HCT116 (cell line): ENCODE measurements around the gene KBTBD8. TPM values are rescaled to one million over a fixed set of nuclear protein-coding genes. Genes with fewer than 3 reads are reported as not detected.

Experiments used
- ATAC-seq: fragments of 200-7000 bp; cut with Tn5 transposase; 2 replicates; pipeline ENCODE4 v1.9.1; 2020; ENCODE audit warnings: mild to moderate bottlenecking, moderate library complexity
- BruUV-seq: library from RNA; stranded (reverse); fragments of 400-500 nt; replicated peaks from 2 replicates; lab custom pipeline; 2021; lab: Mats Ljungman, UMichigan
- CTCF ChIA-PET: fragments of 300-600 bp; sonication (Branson Sonifier 250); formaldehyde crosslinking; loops from one replicate; lab custom pipeline; 2021; ENCODE audit warnings: antibody characterized with exemption; lab: Charles Lee
- POLR2A ChIA-PET: fragments of 300-600, 350-600 bp; sonication (Branson Sonifier 250); formaldehyde crosslinking; loops from one replicate; lab custom pipeline; 2021; ENCODE audit warnings: antibody characterized with exemption; lab: Charles Lee
- RAD21 ChIA-PET, 2 experiments: fragments of 300-600 bp; sonication (Branson Sonifier 250); formaldehyde crosslinking; loops; one replicate each; lab custom pipeline; 2023; ENCODE audit warnings: low total read pairs in 2 of 2; ENCODE audit not compliant: uncharacterized antibody in 2 of 2, unreplicated experiment in 2 of 2, low non-redundant PET in 1 of 2; lab: Charles Lee
- DNase-seq: peaks from one replicate; pipeline ENCODE4 v3.0.0-alpha.2; 2010; ENCODE audit warnings: low read depth, low spot score
- H2AFZ ChIP-seq: fragments of 200-600 bp; shearing (Covaris generic), sonication (generic); 2 replicates; pipeline ENCODE4 v1.6.1; 2017; ENCODE audit warnings: low read depth, mixed run types, mixed read lengths, antibody characterized with exemption, low read length; ENCODE audit not compliant: poor library complexity, severe bottlenecking
- H3K27ac ChIP-seq: 2 replicates; pipeline ENCODE4 v1.5.1; 2012; ENCODE audit warnings: low read depth, low read length
- H3K27me3 ChIP-seq: fragments of 200-600 bp; sonication (generic); 2 replicates; pipeline ENCODE4 v1.6.1; 2016; ENCODE audit warnings: mixed run types, low read length, mixed read lengths; ENCODE audit not compliant: insufficient read depth
- H3K36me3 ChIP-seq, 2 experiments: fragments of 200-500 bp in 1 of 2; fragments of 200-600 bp in 1 of 2; sonication (Bioruptor generic) in 1 of 2; sonication (generic) in 1 of 2; 2 replicates each; pipeline versions ENCODE4 v1.5.1 to v1.6.1; 2014 to 2016; ENCODE audit warnings: low read length in 2 of 2, inconsistent platforms in 1 of 2, mixed read lengths in 1 of 2, mixed run types in 1 of 2; ENCODE audit not compliant: insufficient read depth in 2 of 2, control insufficient read depth in 1 of 2
- H3K4me1 ChIP-seq, 2 experiments: fragments of 200-600 bp in 1 of 2; sonication (generic) in 1 of 2; 2 replicates each; pipeline versions ENCODE4 v1.5.1 to v1.6.1; 2012 to 2017; ENCODE audit warnings: low read length in 2 of 2, inconsistent platforms in 1 of 2, mild to moderate bottlenecking in 1 of 2, mixed read lengths in 1 of 2, mixed run types in 1 of 2, moderate library complexity in 1 of 2; ENCODE audit not compliant: insufficient read depth in 2 of 2, control insufficient read depth in 1 of 2
- H3K4me2 ChIP-seq: fragments of 200-600 bp; sonication (generic); 2 replicates; pipeline ENCODE4 v1.6.1; 2017; ENCODE audit warnings: mixed run types, low read length, mixed read lengths
- H3K4me3 ChIP-seq, 2 experiments: fragments of 200-600 bp in 1 of 2; sonication (generic) in 1 of 2; replicated peaks in 1 of 2; 2 replicates each; pipeline ENCODE4 v1.5.1; 2011 to 2016; ENCODE audit warnings: low read length in 2 of 2, control low read depth in 1 of 2, low read depth in 1 of 2, mild to moderate bottlenecking in 1 of 2, mixed read lengths in 1 of 2, mixed run types in 1 of 2
- H3K79me2 ChIP-seq: fragments of 200-600 bp; sonication (generic); 2 replicates; pipeline ENCODE4 v1.6.1; 2017; ENCODE audit warnings: mild to moderate bottlenecking, mixed run types, low read length, moderate library complexity, mixed read lengths; ENCODE audit not compliant: insufficient read depth
- H3K9ac ChIP-seq: fragments of 200-600 bp; sonication (generic); 2 replicates; pipeline ENCODE4 v1.6.1; 2016; ENCODE audit warnings: low read length, mixed read lengths
- H3K9me2 ChIP-seq: fragments of 200-600 bp; sonication (generic), shearing (Covaris generic); 2 replicates; pipeline ENCODE4 v1.6.1; 2017; ENCODE audit warnings: mixed run types, mild to moderate bottlenecking, moderate library complexity; ENCODE audit not compliant: insufficient read depth
- H3K9me3 ChIP-seq, 2 experiments: fragments of 200-500 bp in 1 of 2; fragments of 200-600 bp in 1 of 2; sonication (Bioruptor generic) in 1 of 2; sonication (generic) in 1 of 2; 2 replicates each; pipeline ENCODE4 v1.6.1; 2014 to 2017; ENCODE audit warnings: low read length in 2 of 2, mixed read lengths in 2 of 2, inconsistent platforms in 1 of 2, low read depth in 1 of 2, mild to moderate bottlenecking in 1 of 2, mixed run types in 1 of 2, moderate library complexity in 1 of 2; ENCODE audit not compliant: control insufficient read depth in 1 of 2, insufficient read depth in 1 of 2
- H4K20me1 ChIP-seq: fragments of 200-600 bp; sonication (generic), shearing (Covaris generic); 2 replicates; pipeline ENCODE4 v1.6.1; 2017; ENCODE audit warnings: mixed run types, mild to moderate bottlenecking, moderate library complexity; ENCODE audit not compliant: insufficient read depth
- CBX3 ChIP-seq: IDR thresholded peaks from 2 replicates; pipeline ENCODE4 v1.6.1; 2012; ENCODE audit warnings: low read depth
- CEBPB ChIP-seq: IDR thresholded peaks from 2 replicates; pipeline ENCODE4 v1.6.1; 2012; ENCODE audit warnings: low read depth
- EGR1 ChIP-seq: IDR thresholded peaks from 2 replicates; pipeline ENCODE4 v1.6.1; 2012; ENCODE audit warnings: low read depth
- ELF1 ChIP-seq: IDR thresholded peaks from 2 replicates; pipeline ENCODE4 v1.6.1; 2012; ENCODE audit warnings: low read depth, borderline replicate concordance
- EZH2phosphoT487 ChIP-seq: fragments of 200-600 bp; IDR thresholded peaks from 2 replicates; pipeline ENCODE4 v1.6.1; 2018; ENCODE audit warnings: antibody characterized with exemption, borderline replicate concordance
- POLR2A ChIP-seq: IDR thresholded peaks from 2 replicates; pipeline ENCODE4 v1.7.0; 2011; ENCODE audit warnings: borderline replicate concordance; ENCODE audit not compliant: insufficient read depth, insufficient read length; ENCODE audit errors: extremely low read depth
- POLR2AphosphoS5 ChIP-seq: IDR thresholded peaks from 2 replicates; pipeline ENCODE4 v1.6.1; 2011; ENCODE audit warnings: mild to moderate bottlenecking, low read depth, low read length, moderate library complexity
- RAD21 ChIP-seq: IDR thresholded peaks from 2 replicates; pipeline ENCODE4 v1.6.1; 2012; ENCODE audit warnings: low read depth, mild to moderate bottlenecking
- SIN3A ChIP-seq: IDR thresholded peaks from 2 replicates; pipeline ENCODE4 v1.6.1; 2012; ENCODE audit warnings: low read depth
- SP1 ChIP-seq: IDR thresholded peaks from 2 replicates; pipeline ENCODE4 v1.6.1; 2012; ENCODE audit warnings: low read depth
- TCF7L2 ChIP-seq: IDR thresholded peaks from 2 replicates; pipeline ENCODE4 v1.7.0; 2011; ENCODE audit warnings: borderline replicate concordance, inconsistent platforms; ENCODE audit not compliant: insufficient read depth, insufficient read length; ENCODE audit errors: extremely low read depth
- YY1 ChIP-seq: IDR thresholded peaks from 2 replicates; pipeline ENCODE4 v1.6.1; 2011; ENCODE audit warnings: low read length, low read depth, moderate library complexity, mild to moderate bottlenecking; ENCODE audit not compliant: insufficient replicate concordance; ENCODE audit errors: extremely low read depth
- ZFX ChIP-seq: fragments of 450-650 bp; IDR thresholded peaks from 2 replicates; pipeline ENCODE4 v1.6.1; 2017
- intact Hi-C: fragments of 100-400 bp; cut with micrococcal nuclease; formaldehyde crosslinking; loops from 2 replicates; pipeline ENCODE4 v1.10.0; 2022
- total RNA-seq: library from RNA; stranded (reverse); gene quantifications from one replicate; pipeline ENCODE4 v1.2.1, GENCODE V29; 2021; ENCODE audit not compliant: unreplicated experiment
- TF ChIP-seq, protein P1 (sequence below): IDR thresholded peaks from 2 replicates; pipeline ENCODE4 v1.6.1; 2012; ENCODE audit warnings: low read depth
- TF ChIP-seq, protein P2 (sequence below), 3 experiments: fragments of 200-600 bp in 1 of 3; sonication (generic) in 1 of 3; IDR thresholded peaks in 2 of 3; conservative IDR thresholded peaks in 1 of 3; 2 replicates each; pipeline ENCODE4 v1.5.1; 2012 to 2017; ENCODE audit warnings: low read depth in 2 of 3, low read length in 2 of 3, antibody characterized with exemption in 1 of 3, borderline replicate concordance in 1 of 3, control low read depth in 1 of 3, mild to moderate bottlenecking in 1 of 3, mixed read lengths in 1 of 3, mixed run types in 1 of 3, moderate library complexity in 1 of 3; ENCODE audit not compliant: insufficient read depth in 1 of 3
- TF ChIP-seq, protein P3 (sequence below): IDR thresholded peaks from 2 replicates; pipeline ENCODE4 v1.6.1; 2012

The KBTBD8 gene
- total RNA-seq, 1 experiment from 2014 or later = 1.4 TPM

DNA sequence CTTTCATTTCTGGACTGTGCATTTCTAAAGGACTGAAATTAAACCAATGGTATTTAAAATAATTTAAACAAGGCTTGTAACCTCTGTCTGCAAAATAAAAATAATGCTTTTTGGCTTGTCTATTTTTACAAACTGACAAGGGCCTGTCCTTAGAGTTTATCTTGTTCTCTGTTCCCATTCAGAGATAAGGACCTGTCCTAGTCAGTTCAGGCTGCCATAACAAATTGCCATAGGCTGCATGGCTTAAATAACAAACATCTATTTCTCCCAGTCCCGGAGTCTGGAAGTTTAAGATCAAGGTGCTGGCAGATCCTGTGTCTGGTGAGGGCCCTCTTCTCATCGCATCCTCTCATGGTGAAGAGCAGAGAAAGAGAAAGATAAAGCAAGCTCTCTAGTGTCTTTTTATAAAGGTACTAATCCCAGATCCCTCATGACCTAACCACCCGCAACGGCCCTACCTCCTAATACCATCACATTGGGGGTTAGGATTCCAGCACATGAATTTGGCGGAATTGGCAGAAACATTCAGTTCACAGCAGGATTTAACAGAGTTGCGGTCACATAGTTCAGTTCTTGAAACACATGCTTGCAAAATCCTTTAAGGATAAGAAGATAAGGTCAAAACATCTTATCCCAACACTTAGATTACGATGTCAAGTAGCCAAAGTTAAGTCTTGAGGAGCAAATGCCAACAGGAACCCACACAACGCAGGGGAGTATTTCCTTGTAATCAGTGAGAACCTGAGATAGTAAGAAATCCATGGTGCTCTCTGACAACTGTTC lies 17.8 kb downstream of the KBTBD8 start (continued):
- TF ChIP-seq CBX3 = no peak

DNA sequence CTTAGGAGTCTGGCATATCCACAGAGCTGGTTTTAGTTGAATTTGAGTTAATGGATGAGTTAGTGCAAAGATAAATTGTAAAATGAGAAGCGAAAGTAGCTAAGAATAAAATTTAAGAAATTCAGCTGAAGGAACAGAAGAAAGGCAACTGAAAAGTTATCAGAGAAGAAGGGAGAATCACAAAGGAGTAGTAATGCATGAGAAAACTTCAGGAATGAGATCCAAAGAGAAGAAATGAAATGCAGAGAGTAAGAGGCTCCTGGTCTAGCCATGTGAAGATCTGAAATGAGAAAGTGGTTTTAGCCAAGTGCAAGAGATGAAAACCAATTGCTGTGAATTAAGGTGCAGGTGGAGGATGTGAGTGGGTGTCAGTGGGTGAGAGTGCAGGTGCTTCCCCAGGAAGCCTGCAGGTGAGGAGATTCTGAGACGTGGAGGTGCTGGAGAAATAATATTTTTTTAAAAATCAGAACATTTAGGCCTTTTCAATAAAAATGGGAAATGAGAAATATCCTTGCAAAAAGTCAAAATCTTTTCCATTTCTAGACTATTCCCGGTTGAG lies 18.5 kb downstream of the KBTBD8 start:
- RAD21 ChIA-PET = no interaction called here
- intact Hi-C loops = no loop called here
- TF ChIP-seq, protein P1, sequence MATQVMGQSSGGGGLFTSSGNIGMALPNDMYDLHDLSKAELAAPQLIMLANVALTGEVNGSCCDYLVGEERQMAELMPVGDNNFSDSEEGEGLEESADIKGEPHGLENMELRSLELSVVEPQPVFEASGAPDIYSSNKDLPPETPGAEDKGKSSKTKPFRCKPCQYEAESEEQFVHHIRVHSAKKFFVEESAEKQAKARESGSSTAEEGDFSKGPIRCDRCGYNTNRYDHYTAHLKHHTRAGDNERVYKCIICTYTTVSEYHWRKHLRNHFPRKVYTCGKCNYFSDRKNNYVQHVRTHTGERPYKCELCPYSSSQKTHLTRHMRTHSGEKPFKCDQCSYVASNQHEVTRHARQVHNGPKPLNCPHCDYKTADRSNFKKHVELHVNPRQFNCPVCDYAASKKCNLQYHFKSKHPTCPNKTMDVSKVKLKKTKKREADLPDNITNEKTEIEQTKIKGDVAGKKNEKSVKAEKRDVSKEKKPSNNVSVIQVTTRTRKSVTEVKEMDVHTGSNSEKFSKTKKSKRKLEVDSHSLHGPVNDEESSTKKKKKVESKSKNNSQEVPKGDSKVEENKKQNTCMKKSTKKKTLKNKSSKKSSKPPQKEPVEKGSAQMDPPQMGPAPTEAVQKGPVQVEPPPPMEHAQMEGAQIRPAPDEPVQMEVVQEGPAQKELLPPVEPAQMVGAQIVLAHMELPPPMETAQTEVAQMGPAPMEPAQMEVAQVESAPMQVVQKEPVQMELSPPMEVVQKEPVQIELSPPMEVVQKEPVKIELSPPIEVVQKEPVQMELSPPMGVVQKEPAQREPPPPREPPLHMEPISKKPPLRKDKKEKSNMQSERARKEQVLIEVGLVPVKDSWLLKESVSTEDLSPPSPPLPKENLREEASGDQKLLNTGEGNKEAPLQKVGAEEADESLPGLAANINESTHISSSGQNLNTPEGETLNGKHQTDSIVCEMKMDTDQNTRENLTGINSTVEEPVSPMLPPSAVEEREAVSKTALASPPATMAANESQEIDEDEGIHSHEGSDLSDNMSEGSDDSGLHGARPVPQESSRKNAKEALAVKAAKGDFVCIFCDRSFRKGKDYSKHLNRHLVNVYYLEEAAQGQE = no peak
- TF ChIP-seq YY1 (no peak), EGR1 (no peak), POLR2AphosphoS5 (no peak), EZH2phosphoT487 (no peak), SP1 (no peak), CEBPB (no peak), RAD21 (no peak), ELF1 (no peak), ZFX (no peak), TCF7L2 (no peak), POLR2A (no peak), SIN3A (no peak)
- TF ChIP-seq, protein P2, sequence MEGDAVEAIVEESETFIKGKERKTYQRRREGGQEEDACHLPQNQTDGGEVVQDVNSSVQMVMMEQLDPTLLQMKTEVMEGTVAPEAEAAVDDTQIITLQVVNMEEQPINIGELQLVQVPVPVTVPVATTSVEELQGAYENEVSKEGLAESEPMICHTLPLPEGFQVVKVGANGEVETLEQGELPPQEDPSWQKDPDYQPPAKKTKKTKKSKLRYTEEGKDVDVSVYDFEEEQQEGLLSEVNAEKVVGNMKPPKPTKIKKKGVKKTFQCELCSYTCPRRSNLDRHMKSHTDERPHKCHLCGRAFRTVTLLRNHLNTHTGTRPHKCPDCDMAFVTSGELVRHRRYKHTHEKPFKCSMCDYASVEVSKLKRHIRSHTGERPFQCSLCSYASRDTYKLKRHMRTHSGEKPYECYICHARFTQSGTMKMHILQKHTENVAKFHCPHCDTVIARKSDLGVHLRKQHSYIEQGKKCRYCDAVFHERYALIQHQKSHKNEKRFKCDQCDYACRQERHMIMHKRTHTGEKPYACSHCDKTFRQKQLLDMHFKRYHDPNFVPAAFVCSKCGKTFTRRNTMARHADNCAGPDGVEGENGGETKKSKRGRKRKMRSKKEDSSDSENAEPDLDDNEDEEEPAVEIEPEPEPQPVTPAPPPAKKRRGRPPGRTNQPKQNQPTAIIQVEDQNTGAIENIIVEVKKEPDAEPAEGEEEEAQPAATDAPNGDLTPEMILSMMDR (IDR thresholded peaks at IDR 0.05 in 2 of 3, conservative IDR thresholded peaks at IDR 0.05 in 1 of 3; ENCODE audit: borderline replicate concordance in 1 of 3, insufficient read depth in 1 of 3, low read depth in 2 of 3, low read length in 2 of 3) = no peak
- TF ChIP-seq, protein P3, sequence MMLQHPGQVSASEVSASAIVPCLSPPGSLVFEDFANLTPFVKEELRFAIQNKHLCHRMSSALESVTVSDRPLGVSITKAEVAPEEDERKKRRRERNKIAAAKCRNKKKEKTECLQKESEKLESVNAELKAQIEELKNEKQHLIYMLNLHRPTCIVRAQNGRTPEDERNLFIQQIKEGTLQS = no peak

More for the DNA sequence above, 18.5 kb downstream of the KBTBD8 start:
- ATAC-seq = no peak
- Histone ChIP-seq H2AFZ (no peak overlapping the region), H3K9me3 (no peaks in the 10 kb centered on the region), H3K9me2 (no peaks in the 10 kb centered on the region), H3K4me2 (no peak overlapping the region), H3K4me3 (no peak overlapping the region), H3K9ac (no peak overlapping the region), H3K79me2 (no peaks in the 10 kb centered on the region), H3K27me3 (peaks cover 6% of the 10 kb centered on the region; the same call in 1 of the 2 replicates), H3K27ac (no peak overlapping the region), H3K4me1 (no peaks in the 10 kb centered on the region; a peak in 1 of 4 replicates), H3K36me3 (no peaks in the 10 kb centered on the region), H4K20me1 (no peaks in the 10 kb centered on the region)
- POLR2A ChIA-PET = no interaction called here
- DNase-seq = no peak
- CTCF ChIA-PET = no interaction called here
- no TSS peak for BruUV-seq
